GM21723 (cell line): ENCODE results near the gene BORCS6.

Source experiments
- ATAC-seq: cut with Tn5 transposase; IDR thresholded peaks from one replicate; pipeline ENCODE4 v1.9.1; 2021; ENCODE audit warnings: mild to moderate bottlenecking, moderate library complexity; ENCODE audit not compliant: unreplicated experiment

The BORCS6 gene

DNA sequence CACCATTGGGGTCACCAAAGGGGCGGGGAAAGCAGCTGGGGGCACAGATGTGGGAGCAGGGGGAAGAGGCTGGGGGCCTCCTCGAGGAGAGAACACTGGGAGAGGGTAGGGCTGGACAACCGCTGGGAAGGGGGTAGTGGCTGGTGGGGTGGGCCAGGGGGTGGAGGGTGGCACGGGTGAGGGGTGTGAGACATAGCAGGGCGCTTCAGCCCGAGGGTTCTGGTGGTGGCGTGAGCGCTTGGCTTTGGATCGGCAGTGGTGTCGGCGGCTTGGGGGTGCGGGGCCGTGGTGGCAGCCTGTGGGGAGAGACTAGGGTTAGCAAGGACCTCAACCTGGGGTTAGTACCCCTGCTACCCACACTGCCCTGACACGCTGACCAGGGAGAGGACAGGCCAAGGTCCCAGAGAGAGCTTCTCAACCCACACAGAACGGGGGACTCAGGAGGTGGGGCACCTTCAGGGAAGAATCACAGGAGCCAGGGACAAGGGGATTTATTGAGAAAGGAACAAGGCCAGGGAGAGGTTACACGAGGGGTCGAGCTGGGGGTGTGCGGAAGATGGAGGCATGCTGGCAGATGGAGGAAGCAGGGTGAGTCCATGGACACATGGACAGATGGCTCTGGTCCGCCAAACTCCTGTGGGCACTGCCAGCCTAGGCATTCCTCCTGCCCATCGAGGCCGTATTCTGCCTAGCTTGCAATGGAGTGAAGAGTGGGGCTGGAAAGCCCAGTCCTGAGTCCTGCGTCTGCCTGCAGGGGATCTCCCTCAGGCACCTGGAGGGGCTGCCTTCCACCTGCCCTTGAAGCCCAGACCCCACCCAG is 46.2 kb downstream of the BORCS6 start:
- ATAC-seq, result no peak

DNA sequence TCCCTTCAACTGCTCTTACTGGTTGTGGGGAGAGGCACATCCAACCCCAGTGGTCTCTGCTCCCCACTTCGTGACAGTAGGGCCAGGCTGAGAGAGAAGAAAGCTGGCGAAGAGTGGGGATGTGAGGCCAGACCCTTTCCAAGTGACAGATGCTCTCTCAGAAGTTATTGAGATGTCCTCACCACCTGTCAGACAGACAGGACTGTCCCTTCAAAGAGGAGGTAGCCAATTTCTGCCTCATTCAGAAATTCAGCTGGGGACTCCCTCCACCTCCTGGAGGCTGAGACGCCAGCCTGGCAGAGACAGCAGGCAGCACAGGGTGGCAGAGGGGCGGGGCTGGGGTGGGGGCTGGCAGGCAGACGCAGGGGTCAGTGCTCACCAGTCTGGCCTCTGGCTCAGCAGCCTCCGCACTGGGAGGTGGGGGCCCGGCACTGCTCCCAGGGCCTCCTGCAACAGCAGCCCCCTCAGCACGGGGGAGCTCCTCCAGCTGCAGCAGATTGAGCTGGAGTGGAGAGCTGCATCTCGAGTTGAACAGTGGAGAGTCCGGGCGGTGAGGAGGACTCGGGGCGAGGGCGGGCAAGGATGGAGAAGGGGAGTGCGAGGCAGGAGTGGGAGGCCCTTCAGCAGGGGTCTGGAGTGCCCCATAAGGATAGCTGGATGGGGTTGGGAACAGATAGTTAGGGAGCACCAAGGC is 46.9 kb downstream of the BORCS6 start:
- ATAC-seq, result no peak

- ATAC-seq, result no peak
Observed at GRCh38 chr17:8142158-8142886, 47.7 kb downstream of the BORCS6 start.

- ATAC-seq, result no peak
Observed at GRCh38 chr17:8141741-8142140, 48.2 kb downstream of the BORCS6 start.

- no peak for ATAC-seq
Observed at GRCh38 chr17:8141045-8141444, 48.9 kb downstream of the BORCS6 start.

GRCh38 chr17:8140065-8141029 is 49.6 kb downstream of the BORCS6 start:
- ATAC-seq, result no peak

DNA sequence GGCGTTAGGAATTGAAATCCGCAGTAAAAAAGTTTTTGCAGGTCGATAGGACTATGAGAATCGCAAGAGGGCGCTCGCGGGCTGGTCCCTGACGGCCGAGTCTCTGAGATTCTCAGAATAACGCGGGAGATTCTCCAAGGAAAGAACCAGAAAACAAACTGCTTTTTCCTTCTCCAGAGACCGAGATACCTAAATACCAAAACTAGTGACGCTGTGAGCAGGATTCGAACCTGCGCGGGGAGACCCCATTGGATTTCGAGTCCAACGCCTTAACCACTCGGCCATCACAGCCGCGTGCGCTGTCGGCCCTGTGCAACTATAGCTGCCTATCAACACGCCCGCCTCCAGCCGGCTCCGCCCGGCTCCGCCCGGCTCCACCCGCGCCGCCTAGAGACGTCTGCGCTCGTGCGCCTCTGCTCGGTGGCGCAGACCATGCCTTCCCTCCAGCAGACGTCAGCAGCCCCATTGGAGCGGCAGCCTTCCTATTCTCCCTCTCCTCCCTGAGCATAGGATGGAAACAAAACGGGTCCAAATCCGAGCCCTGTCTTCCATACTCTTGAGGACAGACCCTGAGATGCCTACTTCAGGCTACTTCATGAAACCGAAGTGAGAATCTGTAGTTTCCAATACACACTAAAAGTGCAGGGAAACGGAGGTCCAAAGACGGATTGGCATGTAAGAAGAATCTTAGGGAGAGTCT is 51.2 kb downstream of the BORCS6 start:
- peak; percentile 78 for ATAC-seq

- no peak for ATAC-seq
Observed at GRCh38 chr17:8138374-8138671, 51.7 kb downstream of the BORCS6 start.
